ENCODE measurements around the gene ZNF768.

Gene ZNF768

GRCh38 chr16:30474684-30475083 lies 51.7 kb downstream of the ZNF768 start:
- FAIRE-seq: no peak
- DNase-seq (ENCODE audit: insufficient read length): no peak
- no peak for TF ChIP-seq TAF1 (IDR thresholded peaks at IDR 0.05; ENCODE audit: borderline replicate concordance, low read depth, low read length)
- no peak for TF ChIP-seq POLR2A (IDR thresholded peaks at IDR 0.05; ENCODE audit: low read depth, low read length)
- no peak for TF ChIP-seq POLR2AphosphoS5 (IDR thresholded peaks at IDR 0.05; ENCODE audit: low read depth, low read length)

- DNase-seq (ENCODE audit: insufficient read length) (no peak), FAIRE-seq (no peak)
- TF ChIP-seq TAF1 (IDR thresholded peaks at IDR 0.05; ENCODE audit: borderline replicate concordance, low read depth, low read length) (no peak), POLR2AphosphoS5 (IDR thresholded peaks at IDR 0.05; ENCODE audit: low read depth, low read length) (no peak), POLR2A (IDR thresholded peaks at IDR 0.05; ENCODE audit: low read depth, low read length) (no peak)
Observed at GRCh38 chr16:30474074-30474452, 52.3 kb downstream of the ZNF768 start.

Data from GM12892 (cell line).